ENCODE results near the gene ZNF580. TPM values are rescaled to one million over a fixed set of nuclear protein-coding genes. Genes with fewer than 3 reads are reported as not detected.

ZNF580 gene
- total and polyA plus RNA-seq, 10 of the 15 experiments (the other 5 are each of a cell fraction or from before 2014, with no cell fraction given): 2.3 to 31.8 (median 10.0) TPM

DNA sequence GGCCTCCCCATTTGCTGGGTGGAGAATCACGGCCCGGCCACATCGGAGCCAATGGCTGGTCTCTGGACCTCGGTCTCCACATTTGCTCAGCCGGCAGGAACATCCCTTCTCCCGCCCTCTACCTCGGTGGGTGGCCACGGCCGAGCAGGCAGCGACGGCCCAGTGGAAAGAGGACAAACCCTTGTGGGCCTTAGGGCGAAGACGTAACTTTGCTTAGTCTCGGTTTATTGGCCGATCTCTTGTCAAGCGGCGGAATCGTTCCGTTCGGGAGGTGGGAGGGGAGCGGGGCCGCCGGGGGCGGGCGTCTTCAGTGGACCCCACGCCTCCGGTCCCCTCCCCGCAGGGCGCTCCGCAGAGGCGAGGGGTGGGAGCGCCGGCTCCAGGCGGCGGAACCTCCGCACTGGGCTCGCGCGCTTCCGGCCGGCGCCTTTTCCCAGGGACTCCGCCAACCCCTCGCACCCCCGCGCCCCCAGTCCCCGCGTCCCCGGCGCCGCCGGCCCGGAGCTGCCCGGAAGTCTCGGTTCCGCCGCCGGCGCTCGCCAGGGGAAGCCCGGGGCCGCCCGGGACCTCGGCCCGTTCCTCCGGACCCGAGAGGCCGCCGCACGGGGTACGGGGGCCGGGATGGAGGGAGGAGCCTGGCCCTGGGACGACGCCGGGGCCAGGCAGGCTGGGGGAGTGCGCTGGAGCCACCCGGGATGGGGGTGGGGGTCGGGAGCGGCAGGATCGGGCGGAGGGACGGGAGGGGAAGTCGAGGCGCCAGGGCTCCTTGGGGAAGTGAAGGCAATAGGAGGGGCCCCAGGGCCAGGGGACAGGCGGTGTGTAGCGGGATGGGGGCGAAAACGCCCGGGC is at the start of gene ZNF580 (continued):
- TF ChIP-seq SPI1 (IDR thresholded peaks at IDR 0.05; ENCODE audit: borderline replicate concordance, insufficient read depth, low read depth, low read length): no peak
- TF ChIP-seq CREM (IDR thresholded peaks at IDR 0.05; ENCODE audit: low read depth): 0 out of 2 replicates have a peak, but pooled peaks have one; percentile 7
- TF ChIP-seq MYB (IDR thresholded peaks at IDR 0.05; ENCODE audit: borderline replicate concordance, low read depth, low read length): no peak
- TF ChIP-seq GABPA (IDR thresholded peaks at IDR 0.05; ENCODE audit: low read depth): peak; percentile 60; the same call in 1 of the 2 replicates
- TF ChIP-seq DPF2 (IDR thresholded peaks at IDR 0.05): 0 out of 2 replicates have a peak, but pooled peaks have one; percentile 15
- TF ChIP-seq CHD2 (IDR thresholded peaks at IDR 0.05; ENCODE audit: borderline replicate concordance, low read depth, low read length): 0 out of 2 replicates have a peak, but pooled peaks have one; percentile 13
- no peak for TF ChIP-seq BRCA1 (IDR thresholded peaks at IDR 0.05; ENCODE audit: low read depth, low read length)
- TF ChIP-seq IKZF1 (conservative IDR thresholded peaks at IDR 0.05): peak; percentile 33; the same call in 1 of the 2 replicates
- TF ChIP-seq SIX5 (IDR thresholded peaks at IDR 0.05; ENCODE audit: low read depth, low read length, severe bottlenecking): peak; percentile 39
- TF ChIP-seq ZNF24 (IDR thresholded peaks at IDR 0.05): peak; percentile 54; the same call in 1 of the 2 replicates
- no peak for TF ChIP-seq JUNB (IDR thresholded peaks at IDR 0.05)
- 0 out of 2 replicates have a peak, but pooled peaks have one; percentile 39 for TF ChIP-seq BACH1 (IDR thresholded peaks at IDR 0.05; ENCODE audit: borderline replicate concordance)
- TF ChIP-seq, protein P1, sequence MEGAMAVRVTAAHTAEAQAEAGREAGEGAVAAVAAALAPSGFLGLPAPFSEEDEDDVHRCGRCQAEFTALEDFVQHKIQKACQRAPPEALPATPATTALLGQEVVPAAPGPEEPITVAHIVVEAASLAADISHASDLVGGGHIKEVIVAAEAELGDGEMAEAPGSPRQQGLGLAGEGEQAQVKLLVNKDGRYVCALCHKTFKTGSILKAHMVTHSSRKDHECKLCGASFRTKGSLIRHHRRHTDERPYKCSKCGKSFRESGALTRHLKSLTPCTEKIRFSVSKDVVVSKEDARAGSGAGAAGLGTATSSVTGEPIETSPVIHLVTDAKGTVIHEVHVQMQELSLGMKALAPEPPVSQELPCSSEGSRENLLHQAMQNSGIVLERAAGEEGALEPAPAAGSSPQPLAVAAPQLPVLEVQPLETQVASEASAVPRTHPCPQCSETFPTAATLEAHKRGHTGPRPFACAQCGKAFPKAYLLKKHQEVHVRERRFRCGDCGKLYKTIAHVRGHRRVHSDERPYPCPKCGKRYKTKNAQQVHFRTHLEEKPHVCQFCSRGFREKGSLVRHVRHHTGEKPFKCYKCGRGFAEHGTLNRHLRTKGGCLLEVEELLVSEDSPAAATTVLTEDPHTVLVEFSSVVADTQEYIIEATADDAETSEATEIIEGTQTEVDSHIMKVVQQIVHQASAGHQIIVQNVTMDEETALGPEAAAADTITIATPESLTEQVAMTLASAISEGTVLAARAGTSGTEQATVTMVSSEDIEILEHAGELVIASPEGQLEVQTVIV (IDR thresholded peaks at IDR 0.05; ENCODE audit: borderline replicate concordance, partially characterized antibody): no peak
- TF ChIP-seq TCF7 (IDR thresholded peaks at IDR 0.05; ENCODE audit: borderline replicate concordance): no peak
- TF ChIP-seq, protein P2, sequence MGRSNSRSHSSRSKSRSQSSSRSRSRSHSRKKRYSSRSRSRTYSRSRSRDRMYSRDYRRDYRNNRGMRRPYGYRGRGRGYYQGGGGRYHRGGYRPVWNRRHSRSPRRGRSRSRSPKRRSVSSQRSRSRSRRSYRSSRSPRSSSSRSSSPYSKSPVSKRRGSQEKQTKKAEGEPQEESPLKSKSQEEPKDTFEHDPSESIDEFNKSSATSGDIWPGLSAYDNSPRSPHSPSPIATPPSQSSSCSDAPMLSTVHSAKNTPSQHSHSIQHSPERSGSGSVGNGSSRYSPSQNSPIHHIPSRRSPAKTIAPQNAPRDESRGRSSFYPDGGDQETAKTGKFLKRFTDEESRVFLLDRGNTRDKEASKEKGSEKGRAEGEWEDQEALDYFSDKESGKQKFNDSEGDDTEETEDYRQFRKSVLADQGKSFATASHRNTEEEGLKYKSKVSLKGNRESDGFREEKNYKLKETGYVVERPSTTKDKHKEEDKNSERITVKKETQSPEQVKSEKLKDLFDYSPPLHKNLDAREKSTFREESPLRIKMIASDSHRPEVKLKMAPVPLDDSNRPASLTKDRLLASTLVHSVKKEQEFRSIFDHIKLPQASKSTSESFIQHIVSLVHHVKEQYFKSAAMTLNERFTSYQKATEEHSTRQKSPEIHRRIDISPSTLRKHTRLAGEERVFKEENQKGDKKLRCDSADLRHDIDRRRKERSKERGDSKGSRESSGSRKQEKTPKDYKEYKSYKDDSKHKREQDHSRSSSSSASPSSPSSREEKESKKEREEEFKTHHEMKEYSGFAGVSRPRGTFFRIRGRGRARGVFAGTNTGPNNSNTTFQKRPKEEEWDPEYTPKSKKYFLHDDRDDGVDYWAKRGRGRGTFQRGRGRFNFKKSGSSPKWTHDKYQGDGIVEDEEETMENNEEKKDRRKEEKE (IDR thresholded peaks at IDR 0.05): no peak
- TF ChIP-seq TCF3 (IDR thresholded peaks at IDR 0.05; ENCODE audit: borderline replicate concordance, insufficient read depth, low read depth, low read length): no peak
- TF ChIP-seq ZNF207 (IDR thresholded peaks at IDR 0.05; ENCODE audit: borderline replicate concordance): no peak
- peak; percentile 60; the same call in 1 of the 2 replicates for TF ChIP-seq POLR2AphosphoS2 (IDR thresholded peaks at IDR 0.05; ENCODE audit: low read depth, low read length)
- TF ChIP-seq, protein P3, sequence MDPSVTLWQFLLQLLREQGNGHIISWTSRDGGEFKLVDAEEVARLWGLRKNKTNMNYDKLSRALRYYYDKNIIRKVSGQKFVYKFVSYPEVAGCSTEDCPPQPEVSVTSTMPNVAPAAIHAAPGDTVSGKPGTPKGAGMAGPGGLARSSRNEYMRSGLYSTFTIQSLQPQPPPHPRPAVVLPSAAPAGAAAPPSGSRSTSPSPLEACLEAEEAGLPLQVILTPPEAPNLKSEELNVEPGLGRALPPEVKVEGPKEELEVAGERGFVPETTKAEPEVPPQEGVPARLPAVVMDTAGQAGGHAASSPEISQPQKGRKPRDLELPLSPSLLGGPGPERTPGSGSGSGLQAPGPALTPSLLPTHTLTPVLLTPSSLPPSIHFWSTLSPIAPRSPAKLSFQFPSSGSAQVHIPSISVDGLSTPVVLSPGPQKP (IDR thresholded peaks at IDR 0.05; ENCODE audit: low read depth, low read length): no peak
